AG04449 (cell line): ENCODE results near the gene GHITM.

Experiments
- CTCF ChIA-PET: fragments of 350-600 bp; formaldehyde crosslinking; extraction: SDS; loops from one replicate; lab custom pipeline; 2021; ENCODE audit warnings: antibody characterized with exemption; lab: Yijun Ruan, JAX
- POLR2A ChIA-PET: fragments of 400-600, 350-600 bp; formaldehyde crosslinking; extraction: SDS; loops from one replicate; lab custom pipeline; 2020; ENCODE audit warnings: antibody characterized with exemption, inconsistent platforms; lab: Yijun Ruan, JAX
- DNase-seq: peaks from one replicate; pipeline ENCODE4 v3.0.0-alpha.2; 2010; ENCODE audit warnings: low read depth, low spot score
- H3K4me3 ChIP-seq: 2 replicates; pipeline ENCODE4 v1.5.1; 2011; ENCODE audit warnings: low read depth, mild to moderate bottlenecking, control low read depth, low read length
- CTCF ChIP-seq: IDR thresholded peaks from one replicate; pipeline ENCODE4 v1.5.1; 2011; ENCODE audit warnings: mild to moderate bottlenecking, moderate library complexity, low read length, control low read depth, inconsistent platforms; ENCODE audit not compliant: insufficient read depth; ENCODE audit errors: missing control alignments

The GHITM gene

DNA sequence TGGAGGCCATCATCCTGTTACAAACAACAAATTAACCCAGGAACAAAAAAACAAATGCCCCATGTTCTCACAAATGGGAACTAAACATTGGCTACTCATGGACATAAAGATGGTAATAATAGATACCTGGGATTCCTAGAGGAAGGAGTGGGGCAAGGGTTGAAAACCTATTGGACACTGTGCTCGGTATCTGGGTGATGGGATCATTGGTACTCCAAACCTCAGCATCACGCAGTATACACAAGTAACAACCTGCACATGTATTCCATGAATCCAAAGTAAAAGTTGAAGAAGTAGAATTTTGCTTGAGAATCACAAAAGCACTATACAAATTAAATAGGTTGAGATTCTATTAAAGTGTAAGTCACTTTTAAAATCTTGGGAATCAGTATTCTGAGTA is 16.7 kb downstream of the GHITM start:
- no peak overlapping the region for H3K4me3 ChIP-seq
- POLR2A ChIA-PET, result no interaction called here
- CTCF ChIA-PET, result interaction anchor here (2.1 to 6.8 kb wide), 2 partner anchors 8 to 382 kb away, joined by 7 to 39 read pairs; no protein-coding TSS in a partner anchor
- TF ChIP-seq CTCF, result no peak
- DNase-seq, result no peak

GRCh38 chr10:84156768-84157167 is 17.5 kb downstream of the GHITM start:
- TF ChIP-seq CTCF, result no peak
- no peak overlapping the region for H3K4me3 ChIP-seq
- no peak for DNase-seq
- ChIA-PET POLR2A (no interaction called here), CTCF (interaction anchor here (2.1 to 6.8 kb wide), 2 partner anchors 9 to 381 kb away, joined by 7 to 39 read pairs; no protein-coding TSS in a partner anchor)

DNA sequence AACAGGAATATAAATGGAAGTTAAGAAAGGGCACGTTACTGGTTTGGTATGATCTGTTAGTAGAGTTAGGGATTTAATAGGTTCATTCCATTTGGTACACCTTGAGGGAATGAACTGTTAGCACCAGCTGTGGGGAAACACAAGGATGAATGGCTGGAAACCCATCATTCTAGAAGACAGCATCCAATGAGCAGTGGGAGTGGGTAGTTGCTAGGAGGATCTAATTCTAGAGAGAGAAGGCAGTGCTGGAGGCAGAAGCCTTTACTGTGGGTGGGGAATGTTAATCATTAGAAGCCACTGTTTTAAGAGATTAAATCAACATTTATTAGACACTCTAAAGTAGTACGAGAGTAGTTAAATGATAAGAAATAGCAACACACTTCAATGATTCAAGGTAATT is 18.8 kb downstream of the GHITM start:
- no peak for DNase-seq
- no peak for TF ChIP-seq CTCF
- H3K4me3 ChIP-seq, result no peak overlapping the region
- POLR2A ChIA-PET, result no interaction called here
- CTCF ChIA-PET, result interaction anchor here (6.8 kb wide), 1 partner anchor 10 kb away, joined by 39 read pairs; no protein-coding TSS in a partner anchor

- no peak for DNase-seq
- ChIA-PET POLR2A (no interaction called here), CTCF (interaction anchor here (0.8 to 6.8 kb wide), 2 partner anchors 10 to 379 kb away, joined by 4 to 39 read pairs; no protein-coding TSS in a partner anchor)
- H3K4me3 ChIP-seq, result no peak overlapping the region
- no peak for TF ChIP-seq CTCF
These were observed 19.2 kb downstream of the GHITM start for GRCh38 chr10:84158550-84158949.

DNA sequence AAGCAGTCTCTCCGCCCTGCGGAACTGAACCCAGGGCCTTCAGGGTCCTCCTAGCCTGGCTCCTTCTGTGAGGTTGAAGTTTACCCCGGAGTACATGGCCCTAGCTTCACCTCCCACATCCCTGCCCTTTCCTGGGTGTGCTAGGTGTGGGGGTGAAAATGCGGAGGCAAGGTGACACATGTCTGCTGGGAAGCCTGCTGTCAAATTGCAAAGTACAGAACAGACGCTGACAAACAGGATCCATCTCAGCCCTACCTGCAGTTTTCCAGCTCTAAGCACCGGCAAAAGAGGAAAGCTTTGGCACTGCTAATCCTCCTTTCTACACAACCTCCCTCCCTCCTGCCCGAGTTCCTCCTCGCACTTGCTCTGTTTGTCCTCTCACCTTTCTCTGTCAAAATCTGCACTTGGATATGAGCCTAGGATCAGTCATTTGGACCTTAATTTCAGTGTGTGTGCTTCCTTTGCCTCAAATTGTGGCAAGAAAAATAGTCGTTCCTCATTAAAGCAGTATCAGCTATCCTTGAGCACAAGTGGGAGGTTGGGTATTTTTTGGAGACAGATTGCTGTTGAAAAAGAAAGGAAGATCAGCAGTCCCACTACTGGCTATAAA is 19.9 kb downstream of the GHITM start:
- DNase-seq, result no peak
- H3K4me3 ChIP-seq, result no peak overlapping the region
- CTCF ChIA-PET, result interaction anchor here (0.8 to 6.8 kb wide), 2 partner anchors 11 to 378 kb away, joined by 4 to 39 read pairs; no protein-coding TSS in a partner anchor
- TF ChIP-seq CTCF, result no peak
- POLR2A ChIA-PET, result no interaction called here

DNA sequence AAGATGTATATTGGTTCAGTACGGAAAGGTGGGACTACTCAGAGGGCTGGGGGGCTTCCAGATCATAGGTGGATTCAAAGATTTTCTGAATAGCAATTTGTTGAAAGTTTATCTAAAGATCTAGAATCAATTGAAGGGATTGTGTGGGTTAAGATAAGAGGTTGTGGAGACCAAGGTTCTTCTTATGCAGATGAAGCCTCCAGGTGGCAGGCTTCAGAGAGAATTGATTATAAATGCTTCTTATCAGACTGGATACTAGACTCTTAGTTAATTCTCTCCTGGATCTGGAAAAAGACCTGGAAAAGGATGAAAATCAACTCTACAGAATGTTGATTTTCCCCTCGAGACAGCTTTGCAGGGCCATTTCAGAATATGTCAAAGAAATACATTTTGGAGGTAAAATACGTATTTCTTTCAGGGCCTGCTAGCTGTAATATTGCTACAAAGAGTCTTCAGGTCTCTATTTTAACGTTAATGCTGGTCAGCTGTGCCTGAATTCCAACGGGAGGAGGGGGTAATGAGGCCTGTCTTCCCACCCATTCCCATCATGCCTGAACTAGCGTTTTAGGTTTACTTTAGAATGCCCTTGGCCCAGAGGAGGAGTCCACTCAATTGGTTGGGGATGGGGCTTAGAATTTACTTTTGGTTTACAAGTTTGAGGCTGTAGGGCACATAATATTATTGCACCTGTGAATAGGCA is 21.5 kb downstream of the GHITM start:
- POLR2A ChIA-PET, result no interaction called here
- CTCF ChIA-PET, result interaction anchor here (1.6 to 6.8 kb wide), 2 partner anchors 13 to 377 kb away, joined by 7 to 39 read pairs; no protein-coding TSS in a partner anchor
- no peak for DNase-seq
- no peak for TF ChIP-seq CTCF
- no peak overlapping the region for H3K4me3 ChIP-seq
